T-helper 2 cell treated with Interferon-gamma antibody and Interleukin-4, amounts not matched to agents 5 μg/mL and 100 μg/mL, for 36 hours (primary cell): ENCODE results near the gene NMRAL1.

ENCODE experiments used
- DNase-seq: peaks from one replicate; pipeline ENCODE4 v3.0.0; 2021; ENCODE audit warnings: low spot score
- H3K27ac Mint-ChIP-seq: one replicate; pipeline ENCODE4 v1.8.0; 2021; ENCODE audit warnings: mild to moderate bottlenecking, mixed read lengths
- H3K27me3 Mint-ChIP-seq: one replicate; pipeline ENCODE4 v1.8.0; 2021; ENCODE audit warnings: low read depth, mixed read lengths
- H3K36me3 Mint-ChIP-seq: one replicate; pipeline ENCODE4 v1.8.0; 2021; ENCODE audit warnings: low read depth, mixed read lengths
- H3K4me1 Mint-ChIP-seq: one replicate; pipeline ENCODE4 v1.8.0; 2021; ENCODE audit warnings: low read depth, mixed read lengths
- H3K4me3 Mint-ChIP-seq: one replicate; pipeline ENCODE4 v1.8.0; 2022; ENCODE audit warnings: mild to moderate bottlenecking, moderate library complexity, mixed read lengths
- H3K9me3 Mint-ChIP-seq: one replicate; pipeline ENCODE4 v1.8.0; 2021; ENCODE audit warnings: mixed read lengths

Gene NMRAL1

GRCh38 chr16:4437366-4437765, 37.1 kb downstream of the NMRAL1 start:
- Mint-ChIP-seq H3K4me3 (no peak overlapping the region), H3K9me3 (no peaks in the 10 kb centered on the region), H3K4me1 (peaks cover 2% of the 10 kb centered on the region), H3K27ac (no peak overlapping the region), H3K36me3 (peaks cover 55% of the 10 kb centered on the region), H3K27me3 (no peaks in the 10 kb centered on the region)
- DNase-seq: no peak

GRCh38 chr16:4435337-4436067, 38.9 kb downstream of the NMRAL1 start:
- Mint-ChIP-seq H3K36me3 (peaks cover 48% of the 10 kb centered on the region), H3K4me1 (peaks cover 2% of the 10 kb centered on the region), H3K27me3 (no peaks in the 10 kb centered on the region), H3K27ac (no peak overlapping the region), H3K9me3 (no peaks in the 10 kb centered on the region), H3K4me3 (no peak overlapping the region)
- no peak for DNase-seq

GRCh38 chr16:4433914-4434787, 40.3 kb downstream of the NMRAL1 start:
- Mint-ChIP-seq H3K27ac (peak overlapping the region; percentile 8), H3K4me1 (peaks cover 2% of the 10 kb centered on the region), H3K4me3 (no peak overlapping the region), H3K36me3 (peaks cover 46% of the 10 kb centered on the region), H3K27me3 (no peaks in the 10 kb centered on the region), H3K9me3 (no peaks in the 10 kb centered on the region)
- no peak for DNase-seq

- H3K27ac Mint-ChIP-seq: no peak overlapping the region
- no peak for DNase-seq
These were observed 41.2 kb downstream of the NMRAL1 start for GRCh38 chr16:4433228-4433627.

GRCh38 chr16:4431023-4431422, 43.4 kb downstream of the NMRAL1 start:
- Mint-ChIP-seq H3K27me3 (peaks cover 2% of the 10 kb centered on the region), H3K36me3 (peaks cover 45% of the 10 kb centered on the region), H3K4me3 (no peak overlapping the region), H3K4me1 (peaks cover 15% of the 10 kb centered on the region), H3K9me3 (no peaks in the 10 kb centered on the region), H3K27ac (no peak overlapping the region)
- DNase-seq: no peak

More at GRCh38 chr16:4433228-4433627, 41.2 kb downstream of the NMRAL1 start:
- H3K36me3 Mint-ChIP-seq: peaks cover 46% of the 10 kb centered on the region
- H3K4me1 Mint-ChIP-seq: peaks cover 4% of the 10 kb centered on the region
- no peak overlapping the region for H3K4me3 Mint-ChIP-seq
- H3K9me3 Mint-ChIP-seq: no peaks in the 10 kb centered on the region
- no peaks in the 10 kb centered on the region for H3K27me3 Mint-ChIP-seq

GRCh38 chr16:4428500-4428899, 45.9 kb downstream of the NMRAL1 start:
- H3K36me3 Mint-ChIP-seq: peaks cover 32% of the 10 kb centered on the region
- peaks cover 2% of the 10 kb centered on the region for H3K27me3 Mint-ChIP-seq
- no peak overlapping the region for H3K27ac Mint-ChIP-seq
- no peaks in the 10 kb centered on the region for H3K9me3 Mint-ChIP-seq
- H3K4me1 Mint-ChIP-seq: peaks cover 20% of the 10 kb centered on the region
- peak overlapping the region; percentile 38 for H3K4me3 Mint-ChIP-seq
- DNase-seq: no peak

- H3K27ac Mint-ChIP-seq: peak overlapping the region; percentile 100
- H3K4me3 Mint-ChIP-seq: peak overlapping the region; percentile 98
- DNase-seq: no peak
- H3K27me3 Mint-ChIP-seq: peaks cover 2% of the 10 kb centered on the region
- peaks cover 26% of the 10 kb centered on the region for H3K36me3 Mint-ChIP-seq
- H3K4me1 Mint-ChIP-seq: peaks cover 20% of the 10 kb centered on the region
- no peaks in the 10 kb centered on the region for H3K9me3 Mint-ChIP-seq
These were observed 47.6 kb downstream of the NMRAL1 start for GRCh38 chr16:4426722-4427372.

- peak overlapping the region; percentile 100 for H3K27ac Mint-ChIP-seq
- peaks cover 2% of the 10 kb centered on the region for H3K27me3 Mint-ChIP-seq
- peak overlapping the region; percentile 98 for H3K4me3 Mint-ChIP-seq
- peaks cover 20% of the 10 kb centered on the region for H3K4me1 Mint-ChIP-seq
- no peaks in the 10 kb centered on the region for H3K9me3 Mint-ChIP-seq
- DNase-seq: no peak
- peaks cover 20% of the 10 kb centered on the region for H3K36me3 Mint-ChIP-seq
These were observed 48.3 kb downstream of the NMRAL1 start for GRCh38 chr16:4426021-4426684.

- Mint-ChIP-seq H3K27me3 (peaks cover 2% of the 10 kb centered on the region), H3K36me3 (peaks cover 17% of the 10 kb centered on the region), H3K4me1 (peaks cover 20% of the 10 kb centered on the region), H3K27ac (peak within 1 kb of the TSS; percentile 100), H3K4me3 (peak within 1 kb of the TSS; percentile 98), H3K9me3 (no peaks in the 10 kb centered on the region)
- DNase-seq: peak; percentile 95
These were observed 48.9 kb downstream of the NMRAL1 start, which contains the start of gene DNAJA3 for GRCh38 chr16:4425378-4426020. Gene DNAJA3, plus strand, starts transcription at chr16:4425868. Its CDS starts 14 bp downstream, at chr16:4425882.

- H3K27me3 Mint-ChIP-seq: peaks cover 2% of the 10 kb centered on the region
- H3K4me3 Mint-ChIP-seq: no peak overlapping the region
- H3K27ac Mint-ChIP-seq: no peak overlapping the region
- peaks cover 11% of the 10 kb centered on the region for H3K4me1 Mint-ChIP-seq
- DNase-seq: no peak
- H3K36me3 Mint-ChIP-seq: peaks cover 1% of the 10 kb centered on the region
- no peaks in the 10 kb centered on the region for H3K9me3 Mint-ChIP-seq
These were observed 53.8 kb downstream of the NMRAL1 start for GRCh38 chr16:4420505-4421105.

- Mint-ChIP-seq H3K27me3 (peaks cover 2% of the 10 kb centered on the region), H3K36me3 (peaks cover 9% of the 10 kb centered on the region), H3K27ac (no peak overlapping the region), H3K9me3 (no peaks in the 10 kb centered on the region), H3K4me1 (peaks cover 13% of the 10 kb centered on the region), H3K4me3 (no peak overlapping the region)
- no peak for DNase-seq
These were observed 54.9 kb downstream of the NMRAL1 start for GRCh38 chr16:4419402-4419959.

GRCh38 chr16:4416200-4417032, 58.0 kb downstream of the NMRAL1 start, which contains the start of gene CORO7:
Gene CORO7, minus strand, starts transcription at chr16:4416596. Its CDS starts 78 bp downstream, at chr16:4416518.
- no peaks in the 10 kb centered on the region for H3K9me3 Mint-ChIP-seq
- H3K4me1 Mint-ChIP-seq: peaks cover 24% of the 10 kb centered on the region
- peaks cover 2% of the 10 kb centered on the region for H3K27me3 Mint-ChIP-seq
- H3K36me3 Mint-ChIP-seq: peaks cover 27% of the 10 kb centered on the region
- DNase-seq: peak; percentile 98
- peak within 1 kb of the TSS; percentile 94 for H3K27ac Mint-ChIP-seq
- peak within 1 kb of the TSS; percentile 87 for H3K4me3 Mint-ChIP-seq
